Measurements from ENCODE around the gene PLEKHG7. TPM values are rescaled to one million over a fixed set of nuclear protein-coding genes. Genes with fewer than 3 reads are reported as not detected.
"Not testable (repeated sequence)": the region's sequence is repeated elsewhere in the genome, so short reads cannot be mapped to it uniquely, and the experiment has no call there.

Gene PLEKHG7, protein sequence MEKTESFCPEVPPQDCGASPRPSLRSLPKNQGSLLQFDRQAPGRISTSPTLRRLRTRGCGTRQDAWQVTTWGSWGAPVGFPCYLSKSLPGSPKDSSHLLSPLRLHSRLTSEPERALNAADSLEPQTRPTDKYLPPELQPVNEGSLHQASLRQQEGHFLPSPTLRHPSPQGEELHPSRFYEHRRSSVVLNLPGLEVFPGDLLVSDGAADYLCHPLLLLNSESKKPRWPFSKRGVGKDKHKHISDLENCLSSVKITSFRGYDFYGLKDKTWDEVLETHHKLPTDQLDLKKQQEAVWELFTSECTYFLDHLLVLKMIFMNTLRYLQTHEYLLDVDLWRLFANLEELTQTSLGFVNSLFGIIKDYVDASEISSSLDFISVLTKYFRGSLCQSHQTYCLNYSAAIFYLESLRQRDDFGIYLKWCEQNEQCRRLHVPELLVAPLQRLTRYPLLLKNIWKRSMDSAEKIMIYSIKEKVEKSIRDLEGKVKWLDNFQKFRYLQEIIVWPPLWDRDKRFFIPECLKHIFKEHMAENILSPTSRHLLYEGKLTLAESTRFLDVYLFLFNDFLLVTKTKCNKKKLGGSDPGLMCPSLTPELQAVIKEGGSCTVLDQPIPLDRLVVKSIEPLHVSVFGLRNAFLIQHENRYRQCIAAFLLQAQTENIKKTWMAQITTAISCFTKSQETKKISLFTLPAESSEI
- not detected for total RNA-seq

DNA sequence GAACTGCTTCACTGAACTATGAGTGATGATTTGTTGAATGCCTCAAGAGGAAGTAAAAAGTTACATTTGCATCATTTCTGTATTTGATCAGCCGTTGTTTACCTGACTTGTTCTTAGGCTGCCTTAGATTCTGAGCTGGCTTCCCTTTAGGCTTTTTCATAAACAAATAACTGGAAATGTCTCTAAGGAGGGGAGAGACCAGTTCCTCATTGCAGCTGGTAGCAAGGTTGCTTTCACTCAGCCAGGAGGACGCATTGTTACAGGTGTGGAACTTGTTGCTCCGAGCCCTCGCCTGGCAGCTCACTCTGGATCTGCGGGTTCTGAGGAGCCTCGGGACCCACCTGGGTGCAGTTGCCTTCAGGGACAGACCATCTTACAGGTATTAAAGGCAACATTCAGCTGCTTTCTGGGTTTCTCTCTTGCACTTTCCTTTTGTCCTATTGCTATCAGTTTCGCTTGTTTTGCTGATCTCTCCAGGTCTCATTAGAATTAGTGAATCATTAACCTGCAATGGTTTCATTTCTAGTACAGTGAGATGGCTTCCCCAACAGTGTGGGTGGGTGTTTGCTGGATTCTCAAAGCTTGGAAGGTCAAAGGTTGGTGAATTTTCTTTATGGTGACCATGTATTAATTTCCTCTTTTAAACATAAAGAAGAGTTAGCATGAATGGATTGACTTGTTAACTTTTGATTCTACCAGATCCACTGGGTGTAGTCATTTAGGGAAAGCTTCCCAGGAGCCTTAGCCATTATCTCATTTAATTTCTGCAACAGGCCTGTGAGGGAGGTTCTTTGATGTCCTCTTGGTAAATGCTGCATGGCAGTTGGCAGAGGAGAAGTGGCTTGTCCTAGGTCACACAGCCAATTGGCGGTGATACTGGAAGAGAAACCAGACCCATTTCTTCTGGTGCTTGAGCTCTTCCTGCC is at the start of gene PLEKHG7:
Gene PLEKHG7, plus strand, starts transcription at position 236 of the 926 bp plus-strand sequence. CDS start 3,643 bp downstream, outside the sequence.
- DNase-seq = no peak
- intact Hi-C loops (cut with micrococcal nuclease) = no loop called here
- Mint-ChIP-seq H3K4me1 (ENCODE audit: low read depth) (peaks cover 13% of the 10 kb centered on the region), H3K9me3 (peaks cover 1% of the 10 kb centered on the region), H3K27ac (no peak within 1 kb of the TSS), H3K36me3 (no peaks in the 10 kb centered on the region), H3K27me3 (peaks cover under 1% of the 10 kb centered on the region), H3K4me3 (no peak within 1 kb of the TSS)
- ChIA-PET CTCF (no interaction called here), POLR2A (no interaction called here)

- H3K9me3 Mint-ChIP-seq; H3K27ac Mint-ChIP-seq; H3K4me1 Mint-ChIP-seq (ENCODE audit: low read depth); H3K36me3 Mint-ChIP-seq; H3K27me3 Mint-ChIP-seq; DNase-seq; POLR2A ChIA-PET; H3K4me3 Mint-ChIP-seq: not testable (repeated sequence)
- intact Hi-C loops (cut with micrococcal nuclease) = loop anchor here (5.0 kb wide), 2 partner anchors 507 to 1292 kb away; partner anchors contain the start of gene BTG1
- CTCF ChIA-PET = interaction anchor here (1.9 kb wide), 1 partner anchor 1272 kb away, joined by 10 read pairs; no protein-coding TSS in a partner anchor
Measured at GRCh38 chr12:92654256-92654655, 48.5 kb upstream of the PLEKHG7 start.

GRCh38 chr12:92654929-92655328 is 47.9 kb upstream of the PLEKHG7 start:
- intact Hi-C loops (cut with micrococcal nuclease) = loop anchor here (5.0 kb wide), 2 partner anchors 508 to 1293 kb away; partner anchors contain the start of gene BTG1

DNA sequence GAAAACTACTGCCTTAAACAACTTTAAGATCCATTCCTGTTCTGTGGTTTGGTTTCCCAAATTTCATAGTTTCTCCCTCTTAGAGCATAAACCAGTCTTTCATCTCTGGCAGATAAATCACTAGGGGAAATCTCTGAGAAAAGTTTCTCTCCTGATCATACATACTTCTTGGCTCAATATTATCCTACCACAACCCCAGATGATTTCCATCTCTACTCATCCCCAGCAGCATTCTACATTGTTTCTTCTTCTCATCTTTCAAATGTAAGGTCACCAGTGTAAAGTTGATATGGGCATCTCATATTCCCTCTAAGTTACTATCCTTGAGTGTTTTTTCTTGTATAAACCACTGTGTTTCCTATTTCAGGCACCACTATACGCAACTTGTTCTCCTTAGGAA is 45.9 kb upstream of the PLEKHG7 start:
- no peak overlapping the region for H3K27ac Mint-ChIP-seq
- DNase-seq = no peak
- H3K27me3 Mint-ChIP-seq = peaks cover 2% of the 10 kb centered on the region
- ChIA-PET POLR2A (no interaction called here), CTCF (no interaction called here)
- no peaks in the 10 kb centered on the region for H3K4me1 Mint-ChIP-seq (ENCODE audit: low read depth)
- H3K9me3 Mint-ChIP-seq = no peaks in the 10 kb centered on the region
- no peaks in the 10 kb centered on the region for H3K36me3 Mint-ChIP-seq
- intact Hi-C loops (cut with micrococcal nuclease) = no loop called here
- no peak overlapping the region for H3K4me3 Mint-ChIP-seq

More at GRCh38 chr12:92654929-92655328, 47.9 kb upstream of the PLEKHG7 start:
- Mint-ChIP-seq H3K9me3 (no peaks in the 10 kb centered on the region), H3K27ac (no peak overlapping the region), H3K4me3 (no peak overlapping the region), H3K27me3 (no peaks in the 10 kb centered on the region), H3K36me3 (no peaks in the 10 kb centered on the region), H3K4me1 (ENCODE audit: low read depth) (peaks cover 3% of the 10 kb centered on the region)
- no peak for DNase-seq
- CTCF ChIA-PET = interaction anchor here (1.9 kb wide), 1 partner anchor 1273 kb away, joined by 10 read pairs; no protein-coding TSS in a partner anchor
- POLR2A ChIA-PET = no interaction called here

DNA sequence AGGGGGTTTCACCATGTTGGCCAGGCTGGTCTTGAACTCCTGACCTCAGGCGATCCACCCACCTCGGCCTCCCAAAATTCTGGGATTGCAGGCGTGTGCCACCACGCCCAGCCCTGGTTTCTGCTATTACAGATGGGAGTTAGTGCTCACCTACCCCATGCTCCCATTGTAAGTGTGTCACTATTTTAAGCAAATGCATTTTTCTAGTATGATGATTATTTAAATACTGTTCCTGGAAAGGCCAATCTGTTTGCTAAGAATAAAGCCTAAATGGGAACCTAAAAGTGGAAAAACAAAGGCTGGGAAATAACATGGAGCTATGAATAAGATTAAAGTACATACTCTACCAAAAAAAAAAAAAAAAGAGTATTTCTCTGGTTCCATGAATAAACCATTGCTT is 45.0 kb upstream of the PLEKHG7 start:
- no peak for DNase-seq
- CTCF ChIA-PET = no interaction called here

GRCh38 chr12:92658611-92659010 is 44.2 kb upstream of the PLEKHG7 start:
- DNase-seq = no peak
- intact Hi-C loops (cut with micrococcal nuclease) = no loop called here
- POLR2A ChIA-PET = no interaction called here
- Mint-ChIP-seq H3K4me1 (ENCODE audit: low read depth) (no peaks in the 10 kb centered on the region), H3K27me3 (peaks cover 2% of the 10 kb centered on the region), H3K4me3 (no peak overlapping the region), H3K9me3 (no peaks in the 10 kb centered on the region), H3K36me3 (no peaks in the 10 kb centered on the region), H3K27ac (no peak overlapping the region)
- CTCF ChIA-PET = no interaction called here

More for the DNA sequence above, 45.0 kb upstream of the PLEKHG7 start:
- no peaks in the 10 kb centered on the region for H3K4me1 Mint-ChIP-seq (ENCODE audit: low read depth)
- H3K36me3 Mint-ChIP-seq = no peaks in the 10 kb centered on the region
- POLR2A ChIA-PET = no interaction called here
- intact Hi-C loops (cut with micrococcal nuclease) = no loop called here
- H3K9me3 Mint-ChIP-seq = no peaks in the 10 kb centered on the region
- H3K27me3 Mint-ChIP-seq = peaks cover 2% of the 10 kb centered on the region
- no peak overlapping the region for H3K27ac Mint-ChIP-seq
- H3K4me3 Mint-ChIP-seq = no peak overlapping the region

DNA sequence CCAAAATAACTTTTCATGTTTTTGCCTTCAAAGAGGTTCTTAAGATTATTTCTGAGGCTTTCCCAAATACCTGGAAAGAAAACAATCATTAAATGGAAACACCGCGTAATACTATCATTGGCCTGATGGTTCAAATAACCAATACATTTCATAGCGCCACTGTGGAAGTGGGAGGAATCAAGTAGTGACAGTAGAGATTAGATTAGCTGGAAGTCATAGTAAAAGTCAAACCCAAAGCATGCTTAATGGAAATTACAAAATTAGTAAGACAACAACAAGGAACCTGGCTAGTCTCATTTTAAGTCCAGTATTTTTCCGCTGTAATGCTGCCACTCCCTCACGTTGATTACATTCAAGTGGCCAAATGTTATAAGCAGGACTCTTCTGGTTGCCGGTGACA is 41.5 kb upstream of the PLEKHG7 start:
- ChIA-PET POLR2A (no interaction called here), CTCF (no interaction called here)
- Mint-ChIP-seq H3K4me3 (no peak overlapping the region), H3K36me3 (no peaks in the 10 kb centered on the region), H3K27ac (no peak overlapping the region), H3K9me3 (no peaks in the 10 kb centered on the region), H3K4me1 (ENCODE audit: low read depth) (no peaks in the 10 kb centered on the region), H3K27me3 (peaks cover 2% of the 10 kb centered on the region)
- intact Hi-C loops (cut with micrococcal nuclease) = no loop called here
- no peak for DNase-seq

GRCh38 chr12:92665496-92665895 is 37.3 kb upstream of the PLEKHG7 start:
- Mint-ChIP-seq H3K4me3 (no peak overlapping the region), H3K36me3 (no peaks in the 10 kb centered on the region), H3K9me3 (no peaks in the 10 kb centered on the region), H3K27me3 (peaks cover 4% of the 10 kb centered on the region), H3K27ac (no peak overlapping the region), H3K4me1 (ENCODE audit: low read depth) (no peaks in the 10 kb centered on the region)
- intact Hi-C loops (cut with micrococcal nuclease) = no loop called here
- CTCF ChIA-PET = no interaction called here
- no peak for DNase-seq
- POLR2A ChIA-PET = no interaction called here

- ChIA-PET CTCF (no interaction called here), POLR2A (no interaction called here)
- intact Hi-C loops (cut with micrococcal nuclease) = no loop called here
- Mint-ChIP-seq H3K27me3 (peaks cover 2% of the 10 kb centered on the region), H3K4me3 (no peak overlapping the region), H3K4me1 (ENCODE audit: low read depth) (no peaks in the 10 kb centered on the region), H3K9me3 (no peaks in the 10 kb centered on the region), H3K27ac (no peak overlapping the region), H3K36me3 (no peaks in the 10 kb centered on the region)
- DNase-seq = no peak
Measured at GRCh38 chr12:92668739-92669138, 34.0 kb upstream of the PLEKHG7 start.

DNA sequence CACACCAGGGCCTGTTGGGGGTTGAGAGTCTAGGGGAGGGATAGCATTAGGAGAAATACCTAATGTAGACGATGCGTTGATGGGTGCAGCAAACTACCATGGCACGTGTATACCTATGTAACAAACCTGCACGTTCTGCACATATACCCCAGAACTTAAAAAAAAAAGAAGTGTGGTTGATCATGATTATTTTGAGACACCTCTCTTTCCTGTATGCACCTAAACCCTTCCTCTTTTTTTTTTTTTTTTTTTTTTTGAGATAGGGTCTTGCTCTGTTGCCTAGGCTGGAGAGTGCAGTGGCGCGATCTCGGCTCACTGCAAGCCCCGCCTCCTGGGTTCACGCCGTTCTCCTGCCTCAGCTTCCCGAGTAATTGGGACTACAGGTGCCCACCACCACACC is 31.3 kb upstream of the PLEKHG7 start:
- H3K9me3 Mint-ChIP-seq; H3K27me3 Mint-ChIP-seq; H3K4me1 Mint-ChIP-seq (ENCODE audit: low read depth); CTCF ChIA-PET; DNase-seq; H3K4me3 Mint-ChIP-seq; intact Hi-C loops (cut with micrococcal nuclease); H3K36me3 Mint-ChIP-seq; H3K27ac Mint-ChIP-seq: not testable (repeated sequence)
- POLR2A ChIA-PET = interaction anchor here (1.0 kb wide), 1 partner anchor 11 kb away, joined by 3 read pairs; no protein-coding TSS in a partner anchor

DNA sequence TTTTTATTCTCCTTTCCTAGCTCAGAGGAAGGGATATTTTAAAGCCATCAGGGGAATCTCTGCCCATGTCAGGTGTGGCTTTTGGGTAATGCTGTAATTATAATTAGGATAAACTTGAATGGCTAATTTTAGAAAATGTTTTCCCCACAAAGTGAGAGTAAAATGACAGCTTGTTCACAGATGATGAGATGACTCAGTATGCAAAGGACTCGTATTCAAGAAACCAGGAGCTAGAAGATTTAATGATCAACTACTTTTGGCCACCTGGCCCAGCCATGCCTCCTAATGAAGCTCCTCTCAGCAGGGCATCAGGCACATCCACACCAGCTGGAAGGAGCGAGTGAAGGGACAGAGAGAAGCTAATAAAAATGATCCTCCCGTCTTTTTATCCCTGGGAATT is 29.0 kb upstream of the PLEKHG7 start:
- CTCF ChIA-PET = no interaction called here

DNA sequence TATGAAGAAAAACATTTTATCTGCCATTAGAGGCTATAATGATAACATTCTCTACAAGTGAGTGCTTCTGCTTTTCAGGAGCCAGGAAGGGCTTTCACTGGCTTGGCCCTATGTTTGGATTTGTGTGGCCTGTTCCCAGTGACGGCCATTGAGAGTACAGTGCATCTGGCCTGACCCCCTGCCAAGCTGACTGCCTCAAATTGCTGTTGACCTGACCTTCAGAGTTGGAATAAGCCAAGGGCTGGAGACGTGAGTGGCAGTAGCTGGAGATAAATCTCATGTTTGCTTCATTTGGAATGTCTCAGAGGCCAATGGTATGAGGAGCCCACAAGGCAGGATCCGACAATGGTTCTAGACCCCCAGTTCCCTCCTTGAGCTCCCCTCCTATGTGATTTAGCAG is 28.3 kb upstream of the PLEKHG7 start:
- H3K27ac Mint-ChIP-seq = no peak overlapping the region
- no peak for DNase-seq

More for the DNA sequence above, 29.0 kb upstream of the PLEKHG7 start:
- Mint-ChIP-seq H3K27ac (no peak overlapping the region), H3K4me1 (ENCODE audit: low read depth) (no peaks in the 10 kb centered on the region), H3K27me3 (peaks cover 1% of the 10 kb centered on the region), H3K4me3 (no peak overlapping the region), H3K9me3 (no peaks in the 10 kb centered on the region), H3K36me3 (no peaks in the 10 kb centered on the region)
- POLR2A ChIA-PET = no interaction called here
- no peak for DNase-seq
- intact Hi-C loops (cut with micrococcal nuclease) = no loop called here

More for the DNA sequence above, 28.3 kb upstream of the PLEKHG7 start:
- Mint-ChIP-seq H3K9me3 (no peaks in the 10 kb centered on the region), H3K4me3 (no peak overlapping the region), H3K4me1 (ENCODE audit: low read depth) (no peaks in the 10 kb centered on the region), H3K27me3 (peaks cover 1% of the 10 kb centered on the region), H3K36me3 (no peaks in the 10 kb centered on the region)
- intact Hi-C loops (cut with micrococcal nuclease) = no loop called here
- ChIA-PET POLR2A (no interaction called here), CTCF (no interaction called here)

Data from activated CD4-positive, alpha-beta memory T cell treated with anti-CD3 and anti-CD28 coated beads for 36 hours (primary cell).